A549 (cell line): ENCODE measurements around the gene MYO15B.

Experiments used
- CBX8 ChIP-seq: fragments of 200-600 bp; sonication (generic); IDR thresholded peaks from 2 replicates; pipeline ENCODE4 v1.6.1; 2016
- CTCF ChIP-seq: fragments of >200 bp; sonication (Bioruptor Twin); formaldehyde crosslinking; IDR thresholded peaks from 3 replicates; pipeline ENCODE4 v1.5.1; 2016
- EP300 ChIP-seq, 2 experiments: fragments of >200 bp; sonication (Bioruptor Twin); formaldehyde crosslinking; IDR thresholded peaks; 2 replicates in 1 of 2; 3 replicates in 1 of 2; pipeline ENCODE4 v1.6.1; 2016 to 2017
- MAFK ChIP-seq: fragments of 450-650 bp; IDR thresholded peaks from 2 replicates; pipeline ENCODE4 v1.6.1; 2014; ENCODE audit not compliant: partially characterized antibody
- MAX ChIP-seq: IDR thresholded peaks from 2 replicates; pipeline ENCODE4 v1.6.1; 2012
- POLR2A ChIP-seq: IDR thresholded peaks from 2 replicates; pipeline ENCODE4 v1.6.1; 2012; ENCODE audit warnings: mild to moderate bottlenecking, low read length
- RFX5 ChIP-seq: fragments of 450-650 bp; IDR thresholded peaks from 2 replicates; pipeline ENCODE4 v1.7.1; 2014; ENCODE audit warnings: antibody characterized with exemption, mild to moderate bottlenecking, moderate library complexity
- TP53 ChIP-seq: fragments of 250-450 bp; sonication (Bioruptor Pico); IDR thresholded peaks from 2 replicates; pipeline ENCODE4 v1.5.0; 2021; ENCODE audit warnings: mild to moderate bottlenecking, moderate library complexity

- TF ChIP-seq CTCF = no peak
- TF ChIP-seq TP53 (CRISPR knock-in tag) = no peak
- no peak for TF ChIP-seq MAFK
- TF ChIP-seq POLR2A = no peak
- TF ChIP-seq CBX8 = no peak
- no peak for TF ChIP-seq EP300 (IDR thresholded peaks at IDR 0.05)
- no peak for TF ChIP-seq RFX5
- TF ChIP-seq MAX = no peak
Measured at GRCh38 chr17:75637551-75637950, 50.0 kb downstream of the MYO15B start.
